ENCODE measurements around the gene ANTKMT.

DNA sequence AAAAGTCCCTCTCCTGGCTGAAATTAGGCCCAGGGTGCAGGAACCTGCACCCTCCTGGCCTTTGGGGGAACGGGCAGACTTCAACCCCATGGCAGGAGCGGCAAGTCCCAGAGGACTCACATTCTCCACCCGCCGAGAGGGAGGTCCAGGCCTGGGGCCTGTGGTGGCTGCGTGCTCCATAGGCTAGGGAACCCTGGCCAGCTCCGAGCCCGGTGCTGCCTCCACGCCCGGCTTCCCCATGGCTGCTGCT, 5.2 kb downstream of the ANTKMT start:
- TF ChIP-seq, protein P1, sequence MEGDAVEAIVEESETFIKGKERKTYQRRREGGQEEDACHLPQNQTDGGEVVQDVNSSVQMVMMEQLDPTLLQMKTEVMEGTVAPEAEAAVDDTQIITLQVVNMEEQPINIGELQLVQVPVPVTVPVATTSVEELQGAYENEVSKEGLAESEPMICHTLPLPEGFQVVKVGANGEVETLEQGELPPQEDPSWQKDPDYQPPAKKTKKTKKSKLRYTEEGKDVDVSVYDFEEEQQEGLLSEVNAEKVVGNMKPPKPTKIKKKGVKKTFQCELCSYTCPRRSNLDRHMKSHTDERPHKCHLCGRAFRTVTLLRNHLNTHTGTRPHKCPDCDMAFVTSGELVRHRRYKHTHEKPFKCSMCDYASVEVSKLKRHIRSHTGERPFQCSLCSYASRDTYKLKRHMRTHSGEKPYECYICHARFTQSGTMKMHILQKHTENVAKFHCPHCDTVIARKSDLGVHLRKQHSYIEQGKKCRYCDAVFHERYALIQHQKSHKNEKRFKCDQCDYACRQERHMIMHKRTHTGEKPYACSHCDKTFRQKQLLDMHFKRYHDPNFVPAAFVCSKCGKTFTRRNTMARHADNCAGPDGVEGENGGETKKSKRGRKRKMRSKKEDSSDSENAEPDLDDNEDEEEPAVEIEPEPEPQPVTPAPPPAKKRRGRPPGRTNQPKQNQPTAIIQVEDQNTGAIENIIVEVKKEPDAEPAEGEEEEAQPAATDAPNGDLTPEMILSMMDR (IDR thresholded peaks at IDR 0.05; ENCODE audit: insufficient read depth, low read length), result no peak
- no peak for TF ChIP-seq POLR2AphosphoS5 (IDR thresholded peaks at IDR 0.05; ENCODE audit: low read depth)
- TF ChIP-seq, protein P2, sequence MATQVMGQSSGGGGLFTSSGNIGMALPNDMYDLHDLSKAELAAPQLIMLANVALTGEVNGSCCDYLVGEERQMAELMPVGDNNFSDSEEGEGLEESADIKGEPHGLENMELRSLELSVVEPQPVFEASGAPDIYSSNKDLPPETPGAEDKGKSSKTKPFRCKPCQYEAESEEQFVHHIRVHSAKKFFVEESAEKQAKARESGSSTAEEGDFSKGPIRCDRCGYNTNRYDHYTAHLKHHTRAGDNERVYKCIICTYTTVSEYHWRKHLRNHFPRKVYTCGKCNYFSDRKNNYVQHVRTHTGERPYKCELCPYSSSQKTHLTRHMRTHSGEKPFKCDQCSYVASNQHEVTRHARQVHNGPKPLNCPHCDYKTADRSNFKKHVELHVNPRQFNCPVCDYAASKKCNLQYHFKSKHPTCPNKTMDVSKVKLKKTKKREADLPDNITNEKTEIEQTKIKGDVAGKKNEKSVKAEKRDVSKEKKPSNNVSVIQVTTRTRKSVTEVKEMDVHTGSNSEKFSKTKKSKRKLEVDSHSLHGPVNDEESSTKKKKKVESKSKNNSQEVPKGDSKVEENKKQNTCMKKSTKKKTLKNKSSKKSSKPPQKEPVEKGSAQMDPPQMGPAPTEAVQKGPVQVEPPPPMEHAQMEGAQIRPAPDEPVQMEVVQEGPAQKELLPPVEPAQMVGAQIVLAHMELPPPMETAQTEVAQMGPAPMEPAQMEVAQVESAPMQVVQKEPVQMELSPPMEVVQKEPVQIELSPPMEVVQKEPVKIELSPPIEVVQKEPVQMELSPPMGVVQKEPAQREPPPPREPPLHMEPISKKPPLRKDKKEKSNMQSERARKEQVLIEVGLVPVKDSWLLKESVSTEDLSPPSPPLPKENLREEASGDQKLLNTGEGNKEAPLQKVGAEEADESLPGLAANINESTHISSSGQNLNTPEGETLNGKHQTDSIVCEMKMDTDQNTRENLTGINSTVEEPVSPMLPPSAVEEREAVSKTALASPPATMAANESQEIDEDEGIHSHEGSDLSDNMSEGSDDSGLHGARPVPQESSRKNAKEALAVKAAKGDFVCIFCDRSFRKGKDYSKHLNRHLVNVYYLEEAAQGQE (IDR thresholded peaks at IDR 0.05; ENCODE audit: insufficient replicate concordance, low read depth), result no peak

All from HL-60 (cell line).